B cell (primary cell): Measurements from ENCODE around the gene KCND2. TPM values are rescaled to one million over a fixed set of nuclear protein-coding genes. Genes with fewer than 3 reads are reported as not detected.
"Not testable (repeated sequence)": the region's sequence is repeated elsewhere in the genome, so short reads cannot be mapped to it uniquely, and the experiment has no call there.

Source experiments
- ATAC-seq: fragments of 200-7000 bp; cut with Tn5 transposase; one replicate; pipeline ENCODE4 v1.10.0; 2021; ENCODE audit warnings: low read depth, mild to moderate bottlenecking, moderate number of reproducible peaks, moderate library complexity
- CTCF ChIA-PET: fragments of 350-600 bp; sonication (Branson Sonifier 250); formaldehyde crosslinking; loops from one replicate; lab custom pipeline; 2021; ENCODE audit warnings: antibody characterized with exemption, inconsistent platforms; lab: Charles Lee
- POLR2A ChIA-PET: fragments of 350-600 bp; sonication (Branson Sonifier 250); formaldehyde crosslinking; loops from one replicate; lab custom pipeline; 2021; ENCODE audit warnings: antibody characterized with exemption; lab: Charles Lee
- DNase-seq: peaks from one replicate; pipeline ENCODE4 v3.0.0; 2013
- H2AFZ ChIP-seq: 2 replicates; pipeline ENCODE4 v1.6.1; 2012; ENCODE audit warnings: mild to moderate bottlenecking, low read depth, low read length; ENCODE audit not compliant: insufficient read depth, poor library complexity, severe bottlenecking
- H3K27ac ChIP-seq, 2 donors: 1 replicate in 1 of 2; 2 replicates in 1 of 2; pipeline ENCODE4 v1.5.1; 2012 to 2013; ENCODE audit warnings: low read length in 2 of 2, mild to moderate bottlenecking in 2 of 2, moderate library complexity in 1 of 2
- H3K27me3 ChIP-seq, 4 experiments: fragments of 200-600 bp in 1 of 4; sonication (generic) in 1 of 4; replicated peaks in 1 of 4; 1 replicate in 2 of 4; 2 replicates in 2 of 4; pipeline versions ENCODE4 v1.6.1 to v1.7.0; 2013 to 2016; ENCODE audit warnings: low read length in 3 of 4, mild to moderate bottlenecking in 2 of 4, mixed read lengths in 1 of 4, moderate library complexity in 1 of 4; ENCODE audit not compliant: insufficient read depth in 4 of 4, control insufficient read depth in 3 of 4; ENCODE audit errors: control extremely low read depth in 1 of 4
- H3K36me3 ChIP-seq, 2 experiments: replicated peaks in 1 of 2; 1 replicate in 1 of 2; 2 replicates in 1 of 2; pipeline versions ENCODE4 v1.6.1 to v1.7.1; 2013; ENCODE audit warnings: low read length in 1 of 2; ENCODE audit not compliant: insufficient read depth in 2 of 2, control insufficient read depth in 1 of 2; ENCODE audit errors: control extremely low read depth in 1 of 2, extremely low read depth in 1 of 2
- H3K4me1 ChIP-seq, 2 donors: fragments of 200-600 bp in 1 of 2; sonication (generic) in 1 of 2; 1 replicate in 1 of 2; 2 replicates in 1 of 2; pipeline versions ENCODE4 v1.5.1 to v1.6.1; 2013 to 2017; ENCODE audit warnings: low read length in 2 of 2; ENCODE audit not compliant: control insufficient read depth in 2 of 2, insufficient read depth in 2 of 2
- H3K4me2 ChIP-seq: replicated peaks from 2 replicates; pipeline ENCODE3; 2012; ENCODE audit warnings: mild to moderate bottlenecking, low read depth, low read length; ENCODE audit not compliant: poor library complexity, severe bottlenecking
- H3K4me3 ChIP-seq, 5 experiments: fragments of 200-600 bp in 1 of 5; sonication (generic) in 1 of 5; 1 replicate in 3 of 5; 2 replicates in 2 of 5; pipeline versions ENCODE4 v1.5.1 to v1.7.0; 2011 to 2016; ENCODE audit warnings: low read length in 4 of 5, mild to moderate bottlenecking in 4 of 5, low read depth in 2 of 5, control low read depth in 1 of 5, moderate library complexity in 1 of 5; ENCODE audit not compliant: insufficient read depth in 1 of 5; ENCODE audit errors: control extremely low read depth in 1 of 5, extremely low read depth in 1 of 5
- H3K79me2 ChIP-seq: fragments of 200-600 bp; sonication (generic); one replicate; pipeline ENCODE4 v1.6.0; 2016; ENCODE audit warnings: low read length; ENCODE audit not compliant: control insufficient read depth, insufficient read depth
- H3K9ac ChIP-seq: fragments of 200-600 bp; sonication (generic); 2 replicates; pipeline ENCODE4 v1.6.1; 2017; ENCODE audit warnings: mild to moderate bottlenecking, low read length, moderate library complexity
- H3K9me3 ChIP-seq, 3 donors: one replicate each; pipeline versions ENCODE4 v1.6.1 to v1.7.1; 2013; ENCODE audit warnings: low read length in 2 of 3; ENCODE audit not compliant: control insufficient read depth in 2 of 3, insufficient read depth in 1 of 3; ENCODE audit errors: control extremely low read depth in 1 of 3
- H4K20me1 ChIP-seq: 2 replicates; pipeline ENCODE4 v1.6.0; 2012; ENCODE audit warnings: mild to moderate bottlenecking, low read length; ENCODE audit not compliant: insufficient read depth, control insufficient read depth, poor library complexity, severe bottlenecking
- H3K27ac Mint-ChIP-seq: one replicate; pipeline ENCODE4 v1.8.0; 2021; ENCODE audit warnings: mixed read lengths
- H3K27me3 Mint-ChIP-seq: one replicate; pipeline ENCODE4 v1.8.0; 2021; ENCODE audit warnings: mixed read lengths
- H3K4me1 Mint-ChIP-seq: one replicate; pipeline ENCODE4 v1.8.0; 2021; ENCODE audit warnings: mixed read lengths
- H3K4me3 Mint-ChIP-seq: one replicate; pipeline ENCODE4 v1.8.0; 2021; ENCODE audit warnings: mixed read lengths
- H3K9me3 Mint-ChIP-seq: one replicate; pipeline ENCODE4 v1.8.0; 2022; ENCODE audit warnings: mixed read lengths; ENCODE audit not compliant: insufficient read depth
- CTCF ChIP-seq: fragments of 200-600 bp; IDR thresholded peaks from one replicate; pipeline ENCODE4 v1.8.0; 2022; ENCODE audit warnings: antibody characterized with exemption, mild to moderate bottlenecking
- EZH2 ChIP-seq: IDR thresholded peaks from 2 replicates; pipeline ENCODE4 v1.6.1; 2012; ENCODE audit warnings: borderline replicate concordance, low read depth, mild to moderate bottlenecking, moderate library complexity, low read length; ENCODE audit not compliant: insufficient read depth, poor library complexity, severe bottlenecking
- WGBS: methylation state at CpG from one replicate; pipeline ENCODE4 v1.1.5; 2013; ENCODE audit warnings: missing lambda C conversion rate; ENCODE audit not compliant: insufficient coverage; 5-methylcytosine and 5-hydroxymethylcytosine counted together
- intact Hi-C: fragments of 100-400 bp; cut with micrococcal nuclease; formaldehyde crosslinking; loops from one replicate; pipeline ENCODE4 v1.10.0; 2022
- polyA plus RNA-seq: library from polyadenylated mRNA; depleted of rRNA; stranded (reverse); fragments of >200 nt; gene quantifications from 2 replicates; pipeline ENCODE4 v1.2.3, GENCODE V29; 2012
- total RNA-seq, 2 donors: library from RNA; stranded (reverse); fragments of 120-200 nt in 1 of 2; gene quantifications; 1 replicate in 1 of 2; 2 replicates in 1 of 2; pipeline versions ENCODE4 v1.2.3 to v1.2.4, GENCODE V29; 2013 to 2022

Gene KCND2
- total and polyA plus RNA-seq, 2 donors (not counting 1 experiment from before 2014, with no cell fraction given), result not detected

GRCh38 chr7:120774481-120774880 lies 501.5 kb downstream of the KCND2 start:
- CTCF ChIA-PET, result interaction anchor here (1.2 to 1.6 kb wide), 2 partner anchors 11 to 18 kb away, joined by 3 to 5 read pairs; no protein-coding TSS in a partner anchor

GRCh38 chr7:120775755-120776154 lies 502.8 kb downstream of the KCND2 start:
- H3K27me3 ChIP-seq, result no peaks in the 10 kb centered on the region
- DNase-seq (no peak), ATAC-seq (no peak)
- H3K9me3 Mint-ChIP-seq, result no peaks in the 10 kb centered on the region
- no peaks in the 10 kb centered on the region for H4K20me1 ChIP-seq
- no peaks in the 10 kb centered on the region for H3K79me2 ChIP-seq
- no peak overlapping the region for H3K9ac ChIP-seq
- intact Hi-C loops, result no loop called here
- H3K4me2 ChIP-seq, result no peak overlapping the region
- POLR2A ChIA-PET, result no interaction called here
- H3K4me1 Mint-ChIP-seq, result no peaks in the 10 kb centered on the region
- no peaks in the 10 kb centered on the region for H3K27me3 Mint-ChIP-seq
- no peak overlapping the region for H3K4me3 Mint-ChIP-seq
- no peaks in the 10 kb centered on the region for H3K36me3 ChIP-seq
- H3K4me3 ChIP-seq, result no peak overlapping the region
- no peaks in the 10 kb centered on the region for H3K9me3 ChIP-seq
- H3K27ac Mint-ChIP-seq, result no peak overlapping the region
- H3K27ac ChIP-seq, result no peak overlapping the region
- no peak for TF ChIP-seq EZH2
- no peak for TF ChIP-seq CTCF
- no peak overlapping the region for H2AFZ ChIP-seq
- CTCF ChIA-PET, result interaction anchor here (0.6 to 1.6 kb wide), 3 partner anchors 17 to 118 kb away, joined by 3 to 5 read pairs (median 4); no protein-coding TSS in a partner anchor
- no peaks in the 10 kb centered on the region for H3K4me1 ChIP-seq

More at GRCh38 chr7:120774481-120774880, 501.5 kb downstream of the KCND2 start:
- no peak overlapping the region for H3K4me3 Mint-ChIP-seq
- H3K27me3 Mint-ChIP-seq, result no peaks in the 10 kb centered on the region
- H3K9me3 ChIP-seq, result no peaks in the 10 kb centered on the region
- POLR2A ChIA-PET, result no interaction called here
- intact Hi-C loops, result no loop called here
- H3K9ac ChIP-seq, result no peak overlapping the region
- H2AFZ ChIP-seq, result no peak overlapping the region
- no peaks in the 10 kb centered on the region for H3K27me3 ChIP-seq
- no peaks in the 10 kb centered on the region for H3K4me1 Mint-ChIP-seq
- ATAC-seq (no peak), DNase-seq (no peak)
- no peak overlapping the region for H3K4me2 ChIP-seq
- no peak overlapping the region for H3K27ac ChIP-seq
- H4K20me1 ChIP-seq, result no peaks in the 10 kb centered on the region
- no peak overlapping the region for H3K4me3 ChIP-seq
- no peaks in the 10 kb centered on the region for H3K9me3 Mint-ChIP-seq
- no peaks in the 10 kb centered on the region for H3K36me3 ChIP-seq
- H3K79me2 ChIP-seq, result no peaks in the 10 kb centered on the region
- H3K4me1 ChIP-seq, result no peaks in the 10 kb centered on the region
- TF ChIP-seq CTCF (no peak), EZH2 (no peak)
- WGBS, result no CpG with 5 or more reads among the region's 3 CpGs
- H3K27ac Mint-ChIP-seq, result no peak overlapping the region

GRCh38 chr7:120779078-120779477 lies 506.1 kb downstream of the KCND2 start:
- H3K4me1 Mint-ChIP-seq, H3K27me3 ChIP-seq, H3K79me2 ChIP-seq, H3K27me3 Mint-ChIP-seq, H3K27ac ChIP-seq, H3K4me2 ChIP-seq, DNase-seq, intact Hi-C loops, H3K27ac Mint-ChIP-seq, POLR2A ChIA-PET, H2AFZ ChIP-seq, H3K9me3 Mint-ChIP-seq, ATAC-seq, H3K4me3 Mint-ChIP-seq, H3K9ac ChIP-seq, H3K36me3 ChIP-seq, H3K4me3 ChIP-seq, CTCF ChIA-PET, H3K9me3 ChIP-seq, H3K4me1 ChIP-seq, H4K20me1 ChIP-seq: not testable (repeated sequence)
- 93% methylated on average over 5 of the region's 8 CpGs for WGBS
